Cardiac muscle cell (in vitro differentiated cells and primary cell): ENCODE measurements around the gene CD274. TPM values are rescaled to one million over a fixed set of nuclear protein-coding genes. Genes with fewer than 3 reads are reported as not detected.
"Not testable (repeated sequence)": the region's sequence is repeated elsewhere in the genome, so short reads cannot be mapped to it uniquely, and the experiment has no call there.

Experiments
- DNase-seq, 2 donors: peaks; one replicate each; pipeline versions ENCODE4 v3.0.0 to v3.0.0-alpha.2; 2010 to 2017; ENCODE audit warnings: low read depth in 1 of 2, low spot score in 1 of 2
- H3K27ac ChIP-seq: fragments of 200-600 bp; sonication (generic); 2 replicates; pipeline ENCODE4 v1.5.1; 2016
- H3K27me3 ChIP-seq: fragments of 200-600 bp; sonication (generic); 2 replicates; pipeline ENCODE4 v1.6.0; 2016; ENCODE audit warnings: control low read depth
- H3K36me3 ChIP-seq: fragments of 200-600 bp; sonication (generic); 2 replicates; pipeline ENCODE4 v1.5.1; 2016; ENCODE audit warnings: control low read depth
- H3K4me1 ChIP-seq: fragments of 200-600 bp; sonication (generic); 2 replicates; pipeline ENCODE4 v1.8.1; 2017; ENCODE audit warnings: low read depth, mild to moderate bottlenecking, mixed run types
- H3K4me3 ChIP-seq: fragments of 200-600 bp; sonication (generic); 2 replicates; pipeline ENCODE4 v1.5.1; 2016; ENCODE audit warnings: mild to moderate bottlenecking
- H3K9me3 ChIP-seq: fragments of 200-600 bp; sonication (generic); 2 replicates; pipeline ENCODE4 v1.5.1; 2017; ENCODE audit warnings: low read depth, mild to moderate bottlenecking, control low read depth
- CTCF ChIP-seq: IDR thresholded peaks from 2 replicates; pipeline ENCODE4 v1.5.1; 2012; ENCODE audit warnings: low read depth, mild to moderate bottlenecking, low read length
- polyA plus RNA-seq: library from polyadenylated mRNA; unstranded; fragments of >200 nt; fragmentation: Nextera tagmentation; extraction: Ambion mirVana; gene quantifications from 2 replicates; pipeline ENCODE4 v1.2.1, GENCODE V29; 2016
- total RNA-seq: library from RNA; depleted of rRNA; stranded (reverse); fragments of >200 nt; gene quantifications from 2 replicates; pipeline ENCODE4 v1.2.3, GENCODE V29; 2016

CD274 gene
- total and polyA plus RNA-seq, 2 experiments from 2014 or later: not detected

GRCh38 chr9:5466005-5466404 is 15.7 kb downstream of the CD274 start:
- no peak for TF ChIP-seq CTCF

GRCh38 chr9:5466766-5467165 is 16.4 kb downstream of the CD274 start:
- Histone ChIP-seq H3K27ac (no peak overlapping the region), H3K36me3 (no peaks in the 10 kb centered on the region), H3K4me1 (no peaks in the 10 kb centered on the region), H3K4me3 (no peak overlapping the region), H3K9me3 (no peaks in the 10 kb centered on the region), H3K27me3 (no peaks in the 10 kb centered on the region)
- no peak for TF ChIP-seq CTCF
- DNase-seq: no peak

More at GRCh38 chr9:5466005-5466404, 15.7 kb downstream of the CD274 start:
- Histone ChIP-seq H3K4me3 (no peak overlapping the region), H3K27ac (no peak overlapping the region), H3K36me3 (no peaks in the 10 kb centered on the region), H3K9me3 (no peaks in the 10 kb centered on the region), H3K27me3 (no peaks in the 10 kb centered on the region), H3K4me1 (no peaks in the 10 kb centered on the region)
- no peak for DNase-seq

GRCh38 chr9:5468850-5469249 is 18.5 kb downstream of the CD274 start:
- no peak overlapping the region for H3K27ac ChIP-seq
- H3K27me3 ChIP-seq: no peaks in the 10 kb centered on the region
- H3K4me3 ChIP-seq: no peak overlapping the region
- no peaks in the 10 kb centered on the region for H3K36me3 ChIP-seq
- H3K9me3 ChIP-seq: no peaks in the 10 kb centered on the region
- no peak for DNase-seq
- no peaks in the 10 kb centered on the region for H3K4me1 ChIP-seq
- TF ChIP-seq CTCF: no peak

- Histone ChIP-seq H3K4me1 (no peaks in the 10 kb centered on the region), H3K36me3 (no peaks in the 10 kb centered on the region), H3K9me3 (no peaks in the 10 kb centered on the region), H3K27ac (no peak overlapping the region), H3K27me3 (no peaks in the 10 kb centered on the region), H3K4me3 (no peak overlapping the region)
- DNase-seq: no peak
- TF ChIP-seq CTCF: no peak
Measured at GRCh38 chr9:5470122-5470521, 19.8 kb downstream of the CD274 start.

GRCh38 chr9:5470816-5471215 is 20.5 kb downstream of the CD274 start:
- Histone ChIP-seq H3K36me3 (no peaks in the 10 kb centered on the region), H3K27ac (no peak overlapping the region), H3K4me1 (no peaks in the 10 kb centered on the region), H3K4me3 (no peak overlapping the region), H3K27me3 (no peaks in the 10 kb centered on the region), H3K9me3 (no peaks in the 10 kb centered on the region)
- DNase-seq: no peak
- TF ChIP-seq CTCF: no peak

GRCh38 chr9:5475611-5476010 is 25.3 kb downstream of the CD274 start:
- H3K4me3 ChIP-seq, H3K27ac ChIP-seq, DNase-seq, H3K4me1 ChIP-seq, H3K9me3 ChIP-seq, H3K27me3 ChIP-seq, H3K36me3 ChIP-seq: not testable (repeated sequence)
